ENCODE measurements around the gene RSPRY1.

DNA sequence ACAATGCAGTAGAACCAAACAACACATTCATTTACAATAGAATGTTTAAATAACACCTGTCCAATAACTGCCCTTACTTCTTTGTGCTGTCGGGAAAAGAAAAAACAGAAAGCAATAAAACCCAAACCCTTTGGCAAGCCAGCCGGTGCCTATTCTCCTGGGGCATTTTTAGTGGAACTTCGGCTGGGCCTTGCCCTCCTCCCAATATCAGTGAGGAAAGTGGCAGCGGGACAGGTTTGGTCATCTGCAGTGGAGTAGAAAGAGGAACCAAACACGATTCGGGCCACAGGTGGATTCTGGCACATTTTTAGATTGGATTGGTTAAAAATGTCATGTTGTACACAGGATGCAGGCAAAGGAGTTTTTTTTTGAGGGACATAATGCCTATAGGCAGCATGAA lies 32.3 kb upstream of the RSPRY1 start:
- TF ChIP-seq, protein P1, sequence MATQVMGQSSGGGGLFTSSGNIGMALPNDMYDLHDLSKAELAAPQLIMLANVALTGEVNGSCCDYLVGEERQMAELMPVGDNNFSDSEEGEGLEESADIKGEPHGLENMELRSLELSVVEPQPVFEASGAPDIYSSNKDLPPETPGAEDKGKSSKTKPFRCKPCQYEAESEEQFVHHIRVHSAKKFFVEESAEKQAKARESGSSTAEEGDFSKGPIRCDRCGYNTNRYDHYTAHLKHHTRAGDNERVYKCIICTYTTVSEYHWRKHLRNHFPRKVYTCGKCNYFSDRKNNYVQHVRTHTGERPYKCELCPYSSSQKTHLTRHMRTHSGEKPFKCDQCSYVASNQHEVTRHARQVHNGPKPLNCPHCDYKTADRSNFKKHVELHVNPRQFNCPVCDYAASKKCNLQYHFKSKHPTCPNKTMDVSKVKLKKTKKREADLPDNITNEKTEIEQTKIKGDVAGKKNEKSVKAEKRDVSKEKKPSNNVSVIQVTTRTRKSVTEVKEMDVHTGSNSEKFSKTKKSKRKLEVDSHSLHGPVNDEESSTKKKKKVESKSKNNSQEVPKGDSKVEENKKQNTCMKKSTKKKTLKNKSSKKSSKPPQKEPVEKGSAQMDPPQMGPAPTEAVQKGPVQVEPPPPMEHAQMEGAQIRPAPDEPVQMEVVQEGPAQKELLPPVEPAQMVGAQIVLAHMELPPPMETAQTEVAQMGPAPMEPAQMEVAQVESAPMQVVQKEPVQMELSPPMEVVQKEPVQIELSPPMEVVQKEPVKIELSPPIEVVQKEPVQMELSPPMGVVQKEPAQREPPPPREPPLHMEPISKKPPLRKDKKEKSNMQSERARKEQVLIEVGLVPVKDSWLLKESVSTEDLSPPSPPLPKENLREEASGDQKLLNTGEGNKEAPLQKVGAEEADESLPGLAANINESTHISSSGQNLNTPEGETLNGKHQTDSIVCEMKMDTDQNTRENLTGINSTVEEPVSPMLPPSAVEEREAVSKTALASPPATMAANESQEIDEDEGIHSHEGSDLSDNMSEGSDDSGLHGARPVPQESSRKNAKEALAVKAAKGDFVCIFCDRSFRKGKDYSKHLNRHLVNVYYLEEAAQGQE (IDR thresholded peaks at IDR 0.05; ENCODE audit: low read depth, low read length): no peak
- TF ChIP-seq, protein P2, sequence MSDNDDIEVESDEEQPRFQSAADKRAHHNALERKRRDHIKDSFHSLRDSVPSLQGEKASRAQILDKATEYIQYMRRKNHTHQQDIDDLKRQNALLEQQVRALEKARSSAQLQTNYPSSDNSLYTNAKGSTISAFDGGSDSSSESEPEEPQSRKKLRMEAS (IDR thresholded peaks at IDR 0.05; ENCODE audit: low read depth): no peak
- TF ChIP-seq, protein P3, sequence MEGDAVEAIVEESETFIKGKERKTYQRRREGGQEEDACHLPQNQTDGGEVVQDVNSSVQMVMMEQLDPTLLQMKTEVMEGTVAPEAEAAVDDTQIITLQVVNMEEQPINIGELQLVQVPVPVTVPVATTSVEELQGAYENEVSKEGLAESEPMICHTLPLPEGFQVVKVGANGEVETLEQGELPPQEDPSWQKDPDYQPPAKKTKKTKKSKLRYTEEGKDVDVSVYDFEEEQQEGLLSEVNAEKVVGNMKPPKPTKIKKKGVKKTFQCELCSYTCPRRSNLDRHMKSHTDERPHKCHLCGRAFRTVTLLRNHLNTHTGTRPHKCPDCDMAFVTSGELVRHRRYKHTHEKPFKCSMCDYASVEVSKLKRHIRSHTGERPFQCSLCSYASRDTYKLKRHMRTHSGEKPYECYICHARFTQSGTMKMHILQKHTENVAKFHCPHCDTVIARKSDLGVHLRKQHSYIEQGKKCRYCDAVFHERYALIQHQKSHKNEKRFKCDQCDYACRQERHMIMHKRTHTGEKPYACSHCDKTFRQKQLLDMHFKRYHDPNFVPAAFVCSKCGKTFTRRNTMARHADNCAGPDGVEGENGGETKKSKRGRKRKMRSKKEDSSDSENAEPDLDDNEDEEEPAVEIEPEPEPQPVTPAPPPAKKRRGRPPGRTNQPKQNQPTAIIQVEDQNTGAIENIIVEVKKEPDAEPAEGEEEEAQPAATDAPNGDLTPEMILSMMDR (IDR thresholded peaks at IDR 0.05): no peak
- TF ChIP-seq TAF1 (IDR thresholded peaks at IDR 0.05; ENCODE audit: borderline replicate concordance, low read depth, low read length) (no peak), RCOR1 (IDR thresholded peaks at IDR 0.05; ENCODE audit: low read length) (no peak), RAD21 (IDR thresholded peaks at IDR 0.05; ENCODE audit: low read length) (no peak), EP300 (IDR thresholded peaks at IDR 0.05; ENCODE audit: borderline replicate concordance in 1 of 2, low read depth in 1 of 2, low read length in 1 of 2) (no peak), MXI1 (IDR thresholded peaks at IDR 0.05; ENCODE audit: low read depth, low read length) (no peak), SMC3 (IDR thresholded peaks at IDR 0.05; ENCODE audit: low read depth, low read length) (no peak)
- TF ChIP-seq, protein P4, sequence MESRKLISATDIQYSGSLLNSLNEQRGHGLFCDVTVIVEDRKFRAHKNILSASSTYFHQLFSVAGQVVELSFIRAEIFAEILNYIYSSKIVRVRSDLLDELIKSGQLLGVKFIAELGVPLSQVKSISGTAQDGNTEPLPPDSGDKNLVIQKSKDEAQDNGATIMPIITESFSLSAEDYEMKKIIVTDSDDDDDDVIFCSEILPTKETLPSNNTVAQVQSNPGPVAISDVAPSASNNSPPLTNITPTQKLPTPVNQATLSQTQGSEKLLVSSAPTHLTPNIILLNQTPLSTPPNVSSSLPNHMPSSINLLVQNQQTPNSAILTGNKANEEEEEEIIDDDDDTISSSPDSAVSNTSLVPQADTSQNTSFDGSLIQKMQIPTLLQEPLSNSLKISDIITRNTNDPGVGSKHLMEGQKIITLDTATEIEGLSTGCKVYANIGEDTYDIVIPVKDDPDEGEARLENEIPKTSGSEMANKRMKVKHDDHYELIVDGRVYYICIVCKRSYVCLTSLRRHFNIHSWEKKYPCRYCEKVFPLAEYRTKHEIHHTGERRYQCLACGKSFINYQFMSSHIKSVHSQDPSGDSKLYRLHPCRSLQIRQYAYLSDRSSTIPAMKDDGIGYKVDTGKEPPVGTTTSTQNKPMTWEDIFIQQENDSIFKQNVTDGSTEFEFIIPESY (IDR thresholded peaks at IDR 0.05; ENCODE audit: borderline replicate concordance, low read depth): no peak

All from SK-N-SH (cell line).